Measurements from ENCODE around the gene TRIM72.
"Not testable (repeated sequence)": the region's sequence is repeated elsewhere in the genome, so short reads cannot be mapped to it uniquely, and the experiment has no call there.

The TRIM72 gene

DNA sequence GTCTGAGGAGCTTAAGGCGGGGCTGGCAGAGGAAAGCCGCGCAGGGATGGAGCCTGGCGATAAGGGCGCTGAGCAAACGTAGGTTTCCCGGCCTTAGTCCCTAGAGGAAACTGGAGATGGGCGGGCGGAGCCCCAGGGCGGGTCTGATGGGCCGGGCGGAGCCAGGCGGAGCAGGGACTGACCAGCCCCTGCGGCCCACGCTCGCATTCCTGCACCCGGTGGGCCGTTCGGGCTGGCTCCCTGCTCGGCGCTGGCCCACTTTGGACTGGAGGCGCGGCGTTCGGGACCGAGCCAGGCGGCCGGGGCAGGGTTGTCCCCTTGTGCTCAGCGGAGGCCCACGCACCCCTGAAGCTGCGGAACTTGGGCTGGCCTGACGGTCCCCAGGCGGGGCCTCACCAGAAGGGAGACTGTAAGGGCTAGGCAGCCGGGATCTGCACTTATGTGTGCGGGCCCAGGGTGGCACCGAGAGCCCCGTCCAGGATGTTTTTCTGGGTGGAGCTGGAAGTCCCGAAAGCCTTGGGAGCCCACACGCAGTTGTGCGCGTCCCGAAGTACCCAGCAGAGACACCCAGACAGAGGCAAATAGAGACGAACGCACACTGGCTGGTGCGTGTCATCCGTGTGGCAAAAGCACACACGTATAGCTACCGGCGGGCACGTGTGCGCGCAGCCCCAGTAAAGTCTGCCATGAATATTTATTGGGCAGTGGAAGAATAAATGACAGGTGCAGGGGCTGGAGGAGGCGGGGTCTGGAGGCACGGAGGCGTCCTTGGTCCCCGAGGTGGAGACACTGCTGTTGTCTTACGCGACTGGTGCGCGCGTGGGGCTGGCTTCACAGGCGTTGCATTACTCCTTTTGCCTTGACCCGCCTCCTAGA, 1.6 kb downstream of the TRIM72 start:
- no peak for DNase-seq

DNA sequence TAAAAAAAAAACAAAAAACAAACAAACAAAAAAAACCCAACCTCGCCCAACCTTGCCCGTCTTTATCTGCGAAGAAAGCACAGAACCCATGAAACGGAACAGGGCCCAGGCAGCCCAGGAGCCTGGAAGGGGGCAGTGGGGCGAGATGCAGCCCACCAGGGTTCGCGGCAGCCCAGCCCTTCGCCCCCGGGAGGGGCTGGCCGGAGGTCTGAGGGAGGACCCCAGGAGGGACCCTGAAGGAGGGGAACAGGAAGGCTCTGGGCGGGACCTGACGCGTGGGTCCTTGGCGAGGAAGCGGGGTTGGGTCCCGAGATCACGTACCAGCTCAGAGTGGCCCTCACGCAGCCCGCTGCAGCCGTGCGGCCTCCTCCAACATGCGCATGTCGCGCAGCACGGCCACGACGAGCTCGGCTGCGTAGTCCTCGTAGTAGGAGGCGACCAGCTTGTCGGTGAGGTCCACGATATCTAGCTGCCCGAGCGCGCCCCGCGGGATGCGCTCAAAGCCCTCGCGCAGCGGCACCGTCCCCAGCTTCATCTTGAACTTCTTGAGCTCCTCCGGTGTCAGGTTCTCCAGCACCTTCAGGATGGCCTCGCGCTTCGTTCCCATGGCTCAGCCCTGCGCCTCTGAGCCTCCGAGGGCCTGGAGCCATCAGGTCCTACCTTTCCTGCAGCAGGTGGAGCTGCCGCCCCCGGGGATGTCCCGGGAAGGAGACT, 2.7 kb downstream of the TRIM72 start, which contains the start of gene PYDC1:
Gene PYDC1 (minus strand): TSS at position 714 of the 714 bp plus-strand sequence. CDS start 107 bp downstream, at position 607.
- DNase-seq: peak in 1 of 4 experiments; percentile 12

DNA sequence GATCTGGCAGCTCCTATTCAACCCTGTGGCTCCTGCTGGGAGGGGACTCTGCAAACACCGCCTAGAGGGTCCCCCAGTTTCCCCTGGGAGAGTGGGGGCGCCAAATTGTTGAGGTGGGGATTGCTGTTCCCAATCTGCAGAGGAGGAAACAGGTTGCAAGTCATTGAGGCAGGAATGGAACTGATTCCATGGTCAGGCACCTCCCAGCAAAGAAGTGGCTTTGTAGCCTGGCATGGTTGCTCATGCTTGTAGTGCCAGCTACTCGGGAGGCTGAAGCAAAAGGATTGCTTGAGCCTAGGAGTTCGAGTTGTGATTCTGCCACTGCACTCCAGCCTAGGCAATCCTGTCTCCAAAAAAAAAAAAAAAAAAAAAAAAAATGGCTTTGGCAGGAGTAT, 3.2 kb downstream of the TRIM72 start:
- no peak for DNase-seq

DNA sequence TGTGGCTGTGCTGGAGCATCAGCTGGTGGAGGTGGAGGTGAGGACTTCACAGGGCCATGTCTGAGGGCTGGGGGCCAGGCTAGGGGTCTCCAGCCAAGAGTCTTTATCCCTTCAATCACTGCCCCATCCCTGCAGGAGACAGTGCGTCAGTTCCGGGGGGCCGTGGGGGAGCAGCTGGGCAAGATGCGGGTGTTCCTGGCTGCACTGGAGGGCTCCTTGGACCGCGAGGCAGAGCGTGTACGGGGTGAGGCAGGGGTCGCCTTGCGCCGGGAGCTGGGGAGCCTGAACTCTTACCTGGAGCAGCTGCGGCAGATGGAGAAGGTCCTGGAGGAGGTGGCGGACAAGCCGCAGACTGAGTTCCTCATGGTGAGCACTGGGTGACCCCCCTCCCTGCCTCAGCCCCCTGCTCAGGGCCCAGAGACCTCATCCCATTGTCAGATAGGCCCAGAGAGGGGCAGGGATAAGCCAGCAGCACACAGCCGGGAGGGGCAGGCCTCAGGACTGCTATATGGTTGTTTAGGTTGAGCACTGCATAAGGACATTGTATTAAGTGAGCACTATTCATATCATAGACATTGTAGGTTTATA, 5.3 kb downstream of the TRIM72 start:
- DNase-seq: no peak

DNA sequence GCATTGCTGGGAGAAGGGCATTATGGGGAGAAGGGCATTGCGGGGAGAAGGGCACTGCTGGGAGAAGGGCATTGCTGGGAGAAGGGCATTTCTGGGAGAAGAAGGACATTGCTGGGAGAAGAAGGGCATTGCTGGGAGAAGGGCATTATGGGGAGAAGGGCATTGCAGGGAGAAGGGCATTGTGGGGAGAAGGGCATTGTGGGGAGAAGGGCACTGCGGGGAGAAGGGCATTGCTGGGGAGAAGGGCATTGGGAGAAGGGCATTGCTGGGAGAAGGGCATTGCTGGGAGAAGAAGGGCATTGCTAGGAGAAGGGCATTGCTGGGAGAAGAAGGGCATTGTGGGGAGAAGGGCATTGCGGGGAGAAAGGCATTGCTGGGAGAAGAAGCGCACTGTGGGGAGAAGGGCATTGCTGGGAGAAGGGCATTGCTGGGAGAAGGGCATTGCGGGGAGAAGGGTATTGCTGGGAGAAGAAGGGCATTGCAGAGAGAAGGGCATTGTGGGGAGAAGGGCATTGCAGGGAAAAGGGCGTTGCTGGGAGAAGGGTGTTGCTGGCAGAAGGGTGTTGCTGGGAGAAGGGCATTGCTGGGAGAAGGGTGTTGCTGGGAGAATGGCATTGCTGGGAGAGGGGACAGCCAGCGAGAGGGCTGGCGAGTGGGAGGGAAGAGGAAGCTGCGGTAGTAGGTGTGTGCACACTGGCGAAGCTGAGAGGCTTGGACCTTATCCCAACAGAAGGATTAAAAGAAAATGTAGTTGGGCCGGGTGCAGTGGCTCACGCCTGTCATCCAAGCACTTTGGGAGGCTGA, 7.6 kb downstream of the TRIM72 start:
- DNase-seq: no peak

DNA sequence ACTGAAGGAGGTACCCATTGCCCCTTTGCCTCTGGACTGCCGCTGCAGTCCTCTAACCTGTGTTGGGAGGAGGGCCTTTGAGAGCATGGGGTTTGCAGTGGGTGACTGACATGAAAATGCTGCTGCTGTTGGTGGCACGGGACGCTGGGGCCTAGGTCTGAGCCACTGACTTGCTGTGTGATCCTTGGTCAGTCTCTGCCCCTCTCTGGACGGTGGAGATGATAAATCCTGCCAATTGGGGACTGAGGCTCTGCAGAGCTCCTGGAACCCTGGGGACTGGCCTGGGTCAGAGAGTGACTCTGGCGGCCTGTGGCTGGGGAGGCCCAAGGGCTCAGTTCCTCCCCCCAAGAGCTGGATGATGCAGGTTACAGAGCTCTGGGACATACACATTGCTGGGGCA, 9.1 kb downstream of the TRIM72 start:
- no peak for DNase-seq

DNA sequence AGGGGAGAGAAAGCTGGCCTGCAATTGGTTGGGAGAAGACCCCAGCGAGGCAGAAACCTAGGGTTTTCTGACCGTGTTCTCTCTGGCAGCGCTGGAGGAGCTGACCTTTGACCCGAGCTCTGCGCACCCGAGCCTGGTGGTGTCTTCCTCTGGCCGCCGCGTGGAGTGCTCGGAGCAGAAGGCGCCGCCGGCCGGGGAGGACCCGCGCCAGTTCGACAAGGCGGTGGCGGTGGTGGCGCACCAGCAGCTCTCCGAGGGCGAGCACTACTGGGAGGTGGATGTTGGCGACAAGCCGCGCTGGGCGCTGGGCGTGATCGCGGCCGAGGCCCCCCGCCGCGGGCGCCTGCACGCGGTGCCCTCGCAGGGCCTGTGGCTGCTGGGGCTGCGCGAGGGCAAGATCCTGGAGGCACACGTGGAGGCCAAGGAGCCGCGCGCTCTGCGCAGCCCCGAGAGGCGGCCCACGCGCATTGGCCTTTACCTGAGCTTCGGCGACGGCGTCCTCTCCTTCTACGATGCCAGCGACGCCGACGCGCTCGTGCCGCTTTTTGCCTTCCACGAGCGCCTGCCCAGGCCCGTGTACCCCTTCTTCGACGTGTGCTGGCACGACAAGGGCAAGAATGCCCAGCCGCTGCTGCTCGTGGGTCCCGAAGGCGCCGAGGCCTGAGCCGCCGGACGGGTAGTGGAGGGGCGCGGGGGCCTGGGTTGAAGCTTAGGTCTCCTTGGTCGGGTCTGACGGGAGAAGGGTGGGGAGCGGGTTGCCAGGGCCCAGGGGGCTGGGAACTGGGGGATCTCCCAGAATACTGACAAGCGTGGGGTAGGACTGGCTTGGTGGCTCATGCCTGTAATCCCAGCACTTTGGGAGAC, 10.4 kb downstream of the TRIM72 start:
- no peak for DNase-seq

DNA sequence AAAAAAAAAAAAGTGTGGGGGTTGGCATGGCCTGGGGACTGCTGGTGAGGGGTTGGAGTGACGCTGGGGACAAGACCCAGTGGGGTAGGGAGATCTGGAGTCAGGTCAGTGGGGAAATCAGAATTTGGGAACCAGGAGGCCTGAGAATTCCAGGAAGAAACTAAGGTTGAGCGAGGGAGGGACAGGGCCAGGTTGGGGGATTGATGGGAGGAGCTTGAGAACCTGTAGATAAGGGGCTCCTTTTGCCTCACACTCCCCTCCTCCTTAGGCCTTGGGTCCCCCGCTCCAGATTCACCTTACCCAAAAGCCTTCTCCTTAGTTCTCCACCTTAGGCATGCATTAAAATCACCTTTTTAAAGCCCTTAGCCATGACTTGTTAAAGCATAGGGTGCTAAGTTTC, 11.3 kb downstream of the TRIM72 start:
- no peak for DNase-seq

DNA sequence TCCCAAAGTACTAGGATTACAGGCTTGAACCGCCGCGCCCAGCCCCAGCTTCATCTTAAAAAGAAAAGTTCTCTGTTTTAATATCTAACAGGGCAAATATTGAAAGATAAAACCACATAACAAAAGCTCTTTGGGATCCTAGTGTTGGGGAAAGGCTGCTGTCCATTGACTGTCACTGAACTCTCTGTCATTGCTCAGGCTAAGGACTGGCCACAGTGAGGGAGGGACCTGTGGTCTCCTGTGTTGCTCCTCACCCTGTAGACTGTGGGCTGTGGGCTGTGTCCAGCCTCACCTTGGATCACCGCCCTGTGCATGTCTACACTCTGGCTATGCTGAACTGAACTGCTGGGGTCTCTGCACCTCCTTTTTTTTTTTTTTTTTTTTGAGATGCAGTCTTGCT, 14.3 kb downstream of the TRIM72 start:
- DNase-seq: no peak

DNA sequence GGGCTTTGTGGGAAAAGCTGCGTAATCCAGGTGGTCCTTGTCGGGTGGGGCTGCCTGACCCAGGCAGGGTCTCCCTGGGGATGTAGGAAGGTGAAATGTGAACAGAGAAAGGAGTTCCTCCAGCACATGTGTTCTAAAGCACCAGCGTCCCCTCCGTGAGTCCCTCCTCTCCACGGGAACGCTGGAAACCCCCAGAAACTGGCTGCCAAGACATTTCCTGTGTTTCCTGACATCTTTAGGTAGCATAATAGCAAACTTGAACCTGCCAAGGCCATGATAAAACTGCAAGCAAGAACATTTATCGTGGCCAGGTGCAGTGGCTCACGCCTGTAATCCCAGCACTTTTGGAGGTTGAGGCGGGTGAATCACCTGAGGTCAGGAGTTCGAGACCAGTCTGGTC, 15.6 kb downstream of the TRIM72 start:
- DNase-seq: no peak

DNA sequence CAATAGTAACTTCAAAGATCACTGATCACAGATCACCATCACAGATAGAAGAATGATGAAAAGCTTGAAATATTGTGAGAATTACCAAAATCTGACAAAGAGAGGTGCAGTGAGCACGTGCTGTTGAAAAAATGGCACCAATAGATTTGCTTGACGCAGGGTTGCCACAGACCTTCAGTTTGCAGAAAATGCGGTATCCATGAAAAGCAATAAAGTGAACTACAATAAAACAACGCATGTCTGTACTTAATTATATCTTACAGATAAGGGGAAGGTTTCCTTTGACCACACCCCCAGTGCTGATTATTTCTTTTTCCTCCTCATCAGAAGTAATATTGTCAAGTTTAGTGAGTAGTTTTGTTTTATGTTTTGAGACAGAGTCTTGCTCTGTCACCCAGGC, 24.1 kb downstream of the TRIM72 start:
- no peak for DNase-seq

DNA sequence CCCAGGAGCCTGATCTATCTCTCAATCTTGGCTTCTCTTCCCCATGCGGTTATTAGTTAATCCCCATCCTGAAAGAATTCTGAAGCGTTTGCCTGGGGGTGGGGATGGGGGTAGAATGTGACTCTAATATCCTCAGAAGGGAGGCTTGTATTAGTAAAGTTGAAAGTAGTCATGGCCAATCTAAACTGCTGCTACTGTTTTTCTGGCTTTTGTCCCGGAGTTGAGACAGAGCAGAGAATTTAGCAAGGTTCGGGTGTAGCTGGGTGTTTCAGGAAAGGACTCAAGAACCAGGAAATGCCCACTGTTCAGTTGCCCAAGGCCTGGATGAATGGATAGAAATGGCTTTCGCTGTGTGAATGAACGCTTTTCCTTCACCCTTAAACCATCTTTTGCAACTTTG, 28.3 kb downstream of the TRIM72 start:
- DNase-seq: no peak

DNA sequence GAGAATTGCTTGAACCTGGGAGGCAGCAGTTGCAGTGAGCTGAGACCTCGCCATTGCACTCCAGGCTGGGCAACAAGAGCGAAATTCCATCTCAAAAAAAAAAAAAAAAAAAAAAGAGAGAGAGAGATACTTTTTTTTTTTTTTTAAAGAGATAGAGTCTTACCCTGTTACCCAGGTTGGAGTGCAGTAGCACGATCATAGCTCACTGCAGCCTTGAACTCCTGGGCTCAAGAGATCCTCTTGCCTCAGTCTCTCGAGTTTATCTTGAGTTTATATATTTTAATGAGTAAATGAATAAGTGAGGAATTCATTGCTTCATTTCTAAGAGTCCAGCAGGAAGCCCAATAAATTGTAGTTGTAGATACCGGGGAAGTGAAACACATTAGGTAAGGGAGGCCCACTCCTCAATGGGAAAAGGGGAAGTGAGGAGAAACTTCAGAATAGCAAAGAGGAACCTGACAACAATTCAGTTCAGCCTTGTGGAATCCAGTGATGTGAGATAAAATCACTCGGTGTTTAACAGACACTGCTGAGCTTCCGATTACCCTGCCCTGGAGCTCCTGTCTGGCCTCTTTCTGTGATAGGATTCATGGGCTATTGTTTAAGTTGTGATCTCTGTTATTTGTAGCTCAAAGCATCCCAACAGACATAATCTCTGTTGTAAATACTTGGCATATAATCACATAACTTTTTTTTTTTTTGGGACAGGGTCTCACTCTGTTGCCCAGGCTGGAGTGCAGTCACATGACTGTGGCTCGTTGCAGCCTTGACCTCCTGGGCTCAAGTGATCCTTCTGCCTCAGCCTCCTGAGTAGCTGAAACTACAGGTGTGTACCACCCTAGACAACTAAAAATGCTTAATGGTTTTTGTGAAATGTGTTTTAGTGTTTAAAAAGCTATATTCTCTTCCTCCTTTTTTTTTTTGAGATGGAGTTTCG, 30.1 kb downstream of the TRIM72 start:
- DNase-seq: no peak

DNA sequence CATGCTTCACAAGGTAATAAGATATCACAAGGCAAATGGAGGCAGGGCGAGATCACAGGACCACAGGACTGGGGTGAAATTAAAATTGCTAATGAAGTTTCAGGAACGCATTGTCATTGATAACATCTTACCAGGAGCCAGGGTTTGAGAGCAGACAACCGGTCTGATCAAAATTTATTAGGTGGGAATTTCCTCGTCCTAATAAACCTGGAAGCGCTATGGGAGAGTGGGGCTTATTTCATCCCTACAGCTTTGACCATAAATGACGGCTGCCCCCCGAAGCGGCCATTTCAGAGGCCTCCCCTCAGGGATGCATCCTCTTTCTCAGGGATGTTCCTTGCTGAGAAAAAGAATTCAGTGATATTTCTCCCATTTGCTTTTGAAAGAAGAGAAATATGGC, 31.7 kb downstream of the TRIM72 start:
- not testable (repeated sequence) for DNase-seq

DNA sequence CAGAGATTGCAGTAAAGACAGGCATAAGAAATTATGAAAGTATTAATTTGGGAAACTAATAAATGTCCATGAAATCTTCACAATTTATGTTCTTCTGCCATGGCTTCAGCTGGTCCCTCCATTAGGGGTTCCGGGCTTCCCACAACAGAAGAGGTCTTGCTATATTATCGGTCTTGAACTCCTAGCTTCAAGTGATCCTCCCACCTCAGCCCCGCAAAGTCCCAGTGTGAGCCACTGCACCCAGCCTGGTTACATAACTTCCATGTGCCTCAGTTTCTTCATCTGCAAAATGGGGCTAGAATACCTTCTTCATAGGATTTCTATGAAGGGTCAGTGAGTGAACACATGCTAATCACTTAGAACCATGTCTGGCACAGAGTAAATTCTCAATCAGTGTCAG, 32.4 kb downstream of the TRIM72 start:
- no peak for DNase-seq

DNA sequence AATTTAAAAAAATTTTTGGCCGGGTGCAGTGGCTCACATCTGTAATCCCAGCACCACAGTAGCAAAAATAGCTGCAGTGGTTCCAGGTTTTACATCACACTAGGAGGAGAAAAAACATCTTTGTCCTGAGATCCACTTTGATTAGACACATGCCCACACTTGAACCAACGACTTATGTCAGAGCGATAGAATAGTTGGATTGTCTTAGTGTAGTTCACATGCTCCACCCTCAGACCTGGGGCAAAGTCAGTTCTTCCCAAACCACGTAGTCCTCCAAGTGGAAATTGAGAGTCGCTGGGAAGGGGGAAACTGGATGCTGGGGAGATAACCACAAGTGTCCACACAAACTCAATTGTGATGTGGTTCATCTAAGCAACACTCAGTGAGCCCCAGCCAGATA, 34.4 kb downstream of the TRIM72 start:
- no peak for DNase-seq

DNA sequence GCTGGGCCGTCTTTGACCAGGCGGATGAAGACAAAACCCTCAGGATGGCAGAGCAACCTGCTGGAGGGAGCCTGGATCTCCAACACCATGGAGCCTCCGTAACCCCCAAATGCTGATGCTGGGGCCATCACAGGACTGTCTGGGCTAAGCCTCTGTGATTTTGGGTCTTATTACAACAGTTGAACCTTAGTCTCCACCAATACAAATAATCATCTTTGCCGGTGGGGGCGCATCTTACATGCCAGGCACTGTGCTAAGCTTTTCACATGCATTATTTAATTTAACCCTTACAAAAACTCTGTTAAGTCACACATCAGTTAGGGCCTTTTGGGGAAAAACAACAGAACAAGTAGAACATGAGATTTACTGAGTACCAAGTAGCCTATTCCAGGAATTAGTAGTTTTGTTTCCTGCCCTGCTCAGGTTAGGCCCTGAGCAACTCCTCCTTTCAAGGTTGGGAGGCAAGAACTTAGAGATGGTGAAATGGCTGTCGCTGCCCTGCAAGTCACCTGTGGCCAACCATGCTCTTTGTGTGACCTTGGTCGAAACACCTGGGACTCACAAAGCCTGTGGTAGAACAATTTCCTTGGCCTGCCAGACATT, 37.0 kb downstream of the TRIM72 start:
- DNase-seq: no peak

DNA sequence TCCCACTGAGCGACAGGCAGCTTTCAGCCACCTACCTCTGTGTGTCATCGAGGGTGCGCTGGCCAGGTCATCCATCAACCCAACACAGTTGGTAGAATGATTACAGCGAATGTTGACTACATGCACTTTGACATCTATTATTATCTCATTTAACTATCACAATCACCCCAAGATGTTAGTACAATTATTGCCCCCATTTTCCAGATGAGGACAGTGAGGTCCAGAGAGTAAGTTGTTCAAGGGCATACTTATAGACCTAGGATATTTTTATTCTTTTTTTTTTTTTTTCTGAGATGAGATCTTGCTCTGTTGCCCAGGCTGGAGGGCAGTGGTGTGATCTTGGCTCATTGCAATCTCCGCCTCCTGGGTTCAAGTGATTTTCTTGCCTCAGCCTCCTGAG, 37.5 kb downstream of the TRIM72 start:
- DNase-seq: no peak

DNA sequence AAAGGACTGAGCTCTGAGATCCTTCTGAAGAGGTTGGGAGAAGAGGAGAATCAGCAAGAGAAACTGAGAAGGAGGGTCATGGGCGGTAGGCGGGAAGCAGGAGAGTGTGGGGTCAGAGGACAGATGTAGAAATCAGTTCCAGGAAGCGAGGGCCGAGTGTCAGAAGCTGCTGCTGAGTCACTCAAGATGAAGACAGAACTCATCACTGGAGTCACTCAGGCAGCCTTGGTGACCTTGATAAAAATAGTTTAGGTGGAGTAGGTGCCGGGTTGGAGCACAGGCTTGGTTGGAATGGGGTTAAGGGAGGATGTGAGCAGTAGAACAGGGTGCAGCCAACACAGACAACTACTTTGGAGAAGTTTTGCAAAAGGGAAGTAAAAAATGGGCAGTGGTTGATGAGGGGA, 39.7 kb downstream of the TRIM72 start:
- no peak for DNase-seq

DNA sequence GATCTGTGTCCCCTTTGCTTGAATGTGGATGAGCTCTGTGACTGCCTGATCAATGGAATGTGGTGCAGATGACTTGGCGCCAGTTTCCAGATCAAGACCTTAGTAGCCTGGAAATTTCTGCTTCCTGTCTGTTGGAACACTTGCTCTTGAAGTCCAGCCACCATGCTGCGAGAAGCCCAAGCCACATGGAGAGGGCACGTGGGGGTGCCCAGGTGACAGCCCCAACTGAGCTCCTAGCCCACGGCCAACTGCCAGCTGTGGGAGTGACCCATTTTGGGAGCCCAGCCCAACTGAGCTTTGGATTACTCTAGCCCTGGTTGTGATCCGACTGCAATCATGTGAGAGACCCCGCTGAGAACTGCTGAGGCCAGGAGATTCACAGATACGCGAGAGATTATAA, 42.5 kb downstream of the TRIM72 start:
- no peak for DNase-seq
